Activated CD4-positive, alpha-beta memory T cell treated with anti-CD3 and anti-CD28 coated beads for 36 hours (primary cell): ENCODE measurements around the gene AFG3L2. TPM values are rescaled to one million over a fixed set of nuclear protein-coding genes. Genes with fewer than 3 reads are reported as not detected.

Source experiments
- CTCF ChIA-PET: fragments of 350-600 bp; sonication (Branson Sonifier 250); formaldehyde crosslinking; loops from one replicate; lab custom pipeline; 2021; ENCODE audit warnings: antibody characterized with exemption, inconsistent platforms; lab: Charles Lee
- POLR2A ChIA-PET: fragments of 350-600 bp; sonication (Branson Sonifier 250); formaldehyde crosslinking; loops from one replicate; lab custom pipeline; 2021; ENCODE audit warnings: antibody characterized with exemption; lab: Charles Lee
- DNase-seq: peaks from one replicate; pipeline ENCODE4 v3.0.0-alpha.2; 2020
- H3K27ac Mint-ChIP-seq: one replicate; pipeline ENCODE4 v1.8.0; 2021; ENCODE audit warnings: mixed read lengths
- H3K27me3 Mint-ChIP-seq: one replicate; pipeline ENCODE4 v1.8.0; 2021; ENCODE audit warnings: mixed read lengths
- H3K36me3 Mint-ChIP-seq: one replicate; pipeline ENCODE4 v1.8.0; 2021; ENCODE audit warnings: mixed read lengths
- H3K4me1 Mint-ChIP-seq: one replicate; pipeline ENCODE4 v1.8.0; 2021; ENCODE audit warnings: low read depth, mixed read lengths
- H3K4me3 Mint-ChIP-seq: one replicate; pipeline ENCODE4 v1.8.0; 2021; ENCODE audit warnings: mild to moderate bottlenecking, mixed read lengths
- H3K9me3 Mint-ChIP-seq: one replicate; pipeline ENCODE4 v1.8.0; 2021; ENCODE audit warnings: mixed read lengths
- intact Hi-C: fragments of 100-400 bp; cut with micrococcal nuclease; formaldehyde crosslinking; loops from one replicate; pipeline ENCODE4 v1.15.1; 2023
- total RNA-seq, 2 experiments: library from RNA; stranded (reverse); gene quantifications; one replicate each; pipeline ENCODE4 v1.2.3, GENCODE V29; 2021

AFG3L2 gene
- total RNA-seq, 2 experiments from 2014 or later, result 45.2 to 48.8 TPM

DNA sequence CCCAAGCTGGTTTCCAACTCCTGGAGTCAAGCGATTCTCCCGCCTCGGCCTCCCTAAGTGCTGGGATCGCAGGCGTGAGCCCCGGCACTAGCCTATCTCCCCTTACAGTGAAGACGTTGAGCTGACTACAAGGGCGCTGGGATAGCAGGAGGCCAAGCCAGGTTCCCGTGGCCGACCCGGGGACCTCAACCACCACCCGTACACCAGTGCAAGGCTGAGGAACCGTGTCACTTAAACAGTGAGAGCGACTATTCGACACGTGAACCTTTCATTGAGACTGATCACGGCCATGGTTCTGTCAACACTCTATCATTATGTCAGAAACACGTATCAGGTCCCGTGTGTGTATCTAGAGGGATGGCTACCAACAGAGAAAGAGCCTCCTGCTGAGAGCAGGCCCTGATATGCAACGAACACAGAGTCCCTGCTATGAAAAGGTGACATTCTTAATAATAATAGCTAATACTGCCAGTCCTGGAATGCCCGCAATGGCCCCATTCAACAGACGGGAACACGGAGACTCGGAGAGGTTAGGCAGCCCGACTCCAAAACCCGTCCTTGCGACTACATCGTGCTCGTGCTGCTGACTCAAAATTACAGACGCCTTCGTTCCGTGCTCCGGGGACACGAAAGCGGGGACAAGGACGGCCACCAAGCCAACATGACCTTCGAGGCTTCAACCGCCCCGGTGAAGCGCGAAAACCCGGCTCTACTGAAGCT, 833 bp downstream of the AFG3L2 start:
- Mint-ChIP-seq H3K27ac (peak overlapping the region; percentile 87), H3K9me3 (no peaks in the 10 kb centered on the region), H3K4me3 (peak overlapping the region; percentile 89), H3K36me3 (peaks cover 9% of the 10 kb centered on the region), H3K27me3 (no peaks in the 10 kb centered on the region), H3K4me1 (peaks cover 50% of the 10 kb centered on the region)
- DNase-seq, result peak; percentile 20
- ChIA-PET CTCF (interaction anchor here (1.2 to 1.3 kb wide), 3 partner anchors 25 to 326 kb away, joined by 3 to 6 read pairs (median 6); partner anchors contain the start of genes CEP76 and PSMG2), POLR2A (interaction anchor here (1.1 to 2.8 kb wide), 9 partner anchors 20 to 615 kb away, joined by 3 to 22 read pairs (median 5); partner anchors contain the start of genes CEP192, CEP76, IMPA2 and PRELID3A)
- intact Hi-C loops, result loop anchor here (2.0 to 10.0 kb wide), 6 partner anchors 46 to 759 kb away; partner anchors contain the start of genes CEP192, IMPA2 and SPIRE1

DNA sequence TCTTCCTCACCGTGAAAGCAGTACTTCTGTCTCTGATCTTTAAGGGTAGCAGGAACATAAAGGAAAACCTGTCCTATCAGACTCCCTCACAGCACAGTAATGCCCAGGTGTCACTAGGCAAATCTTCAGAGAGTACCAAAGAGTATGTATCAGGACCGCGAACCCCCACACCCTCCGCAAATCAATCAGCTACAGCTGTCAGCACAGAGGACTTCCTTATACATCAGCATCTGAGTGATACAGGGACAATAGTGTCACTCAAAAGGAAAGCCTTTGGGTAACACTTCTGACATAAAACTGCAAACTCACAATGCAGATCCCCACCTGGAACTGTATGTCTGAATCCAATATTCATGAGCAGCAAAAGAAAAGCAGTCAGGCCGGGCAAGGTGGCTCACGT, 2.6 kb downstream of the AFG3L2 start:
- Mint-ChIP-seq H3K36me3 (peaks cover 12% of the 10 kb centered on the region), H3K4me1 (peaks cover 51% of the 10 kb centered on the region), H3K27me3 (no peaks in the 10 kb centered on the region), H3K4me3 (peak overlapping the region; percentile 52), H3K27ac (no peak overlapping the region), H3K9me3 (no peaks in the 10 kb centered on the region)
- DNase-seq, result peak; percentile 57
- POLR2A ChIA-PET, result no interaction called here
- intact Hi-C loops, result loop anchor here (10.0 kb wide), 1 partner anchor 760 kb away; no protein-coding TSS in a partner anchor
- CTCF ChIA-PET, result no interaction called here

DNA sequence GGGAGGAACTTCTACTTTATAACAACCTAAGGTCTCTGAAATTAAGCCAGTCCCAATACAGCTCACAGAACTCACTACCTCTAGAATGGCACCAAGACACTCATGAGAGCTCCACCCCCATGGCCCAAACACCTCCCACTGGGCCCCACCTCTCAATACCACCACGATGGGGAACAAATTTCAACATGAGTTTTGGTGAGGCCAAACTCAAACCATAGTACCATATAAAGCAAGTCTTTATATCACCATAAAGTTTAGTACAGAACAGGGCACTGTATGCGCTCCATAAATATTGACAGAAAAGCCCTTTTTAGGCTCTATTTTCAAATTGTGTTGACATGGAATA, 3.3 kb downstream of the AFG3L2 start:
- Mint-ChIP-seq H3K9me3 (no peaks in the 10 kb centered on the region), H3K27me3 (no peaks in the 10 kb centered on the region), H3K4me1 (peaks cover 51% of the 10 kb centered on the region), H3K4me3 (no peak overlapping the region), H3K27ac (no peak overlapping the region), H3K36me3 (peaks cover 15% of the 10 kb centered on the region)
- intact Hi-C loops, result loop anchor here (10.0 kb wide), 1 partner anchor 761 kb away; no protein-coding TSS in a partner anchor
- CTCF ChIA-PET, result interaction anchor here (1.4 kb wide), 1 partner anchor 46 kb away, joined by 7 read pairs; no protein-coding TSS in a partner anchor
- no peak for DNase-seq
- POLR2A ChIA-PET, result no interaction called here

DNA sequence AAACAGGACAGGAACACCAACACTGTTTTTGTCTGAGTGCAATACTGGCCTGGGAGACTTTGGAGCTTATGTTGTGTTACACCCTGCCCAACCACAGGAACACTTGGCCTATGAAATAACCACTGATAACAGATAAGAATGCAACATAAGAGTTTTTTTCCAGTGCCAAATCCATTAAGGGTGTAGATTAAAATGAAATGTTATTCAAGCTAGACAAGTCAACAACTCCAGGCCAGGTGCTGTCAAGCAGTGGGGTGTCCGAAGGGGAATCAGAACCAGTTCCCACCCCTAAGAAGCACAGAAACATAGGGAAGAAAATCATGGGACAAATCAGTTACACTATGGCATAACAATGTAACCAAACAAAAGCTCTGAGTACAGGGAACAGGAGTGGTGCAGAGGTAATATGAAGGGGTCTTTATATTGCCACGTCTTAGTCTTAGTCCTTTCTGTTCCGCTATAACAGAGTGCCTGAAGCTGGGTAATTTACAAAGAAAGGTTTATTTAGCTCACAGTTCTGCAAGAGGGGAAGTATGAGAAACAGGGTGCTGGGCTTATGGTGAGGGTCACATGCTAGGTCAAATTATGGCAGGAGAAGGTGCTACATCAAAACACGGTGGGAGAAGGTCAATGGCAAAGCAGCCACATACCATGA, 3.8 kb downstream of the AFG3L2 start:
- peaks cover 51% of the 10 kb centered on the region for H3K4me1 Mint-ChIP-seq
- DNase-seq, result no peak
- H3K27me3 Mint-ChIP-seq, result no peaks in the 10 kb centered on the region
- POLR2A ChIA-PET, result interaction anchor here (0.5 kb wide), 1 partner anchor 38 kb away, joined by 3 read pairs; no protein-coding TSS in a partner anchor
- H3K4me3 Mint-ChIP-seq, result no peak overlapping the region
- H3K36me3 Mint-ChIP-seq, result peaks cover 15% of the 10 kb centered on the region
- intact Hi-C loops, result loop anchor here (10.0 kb wide), 1 partner anchor 762 kb away; no protein-coding TSS in a partner anchor
- no peaks in the 10 kb centered on the region for H3K9me3 Mint-ChIP-seq
- CTCF ChIA-PET, result interaction anchor here (1.4 kb wide), 1 partner anchor 45 kb away, joined by 7 read pairs; no protein-coding TSS in a partner anchor
- H3K27ac Mint-ChIP-seq, result no peak overlapping the region

DNA sequence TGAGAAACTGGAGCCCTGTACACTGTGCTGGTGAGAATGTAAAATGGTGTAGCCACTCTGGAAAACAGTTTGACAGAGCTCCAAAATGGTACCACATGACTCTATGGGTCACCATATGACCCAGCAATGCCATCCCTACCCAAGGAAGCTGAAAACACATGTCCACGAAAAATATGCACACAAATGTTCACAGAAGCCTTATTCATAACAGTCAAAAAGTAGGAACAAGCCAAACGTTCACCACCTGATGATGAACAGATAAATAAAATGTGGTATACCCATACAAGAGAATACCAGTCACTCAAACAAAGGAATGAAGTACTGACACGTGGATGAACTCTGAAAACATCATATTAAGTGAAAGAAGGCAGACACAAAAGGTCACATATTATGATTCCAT, 4.6 kb downstream of the AFG3L2 start:
- intact Hi-C loops, result loop anchor here (10.0 kb wide), 1 partner anchor 762 kb away; no protein-coding TSS in a partner anchor
- H3K9me3 Mint-ChIP-seq, result no peaks in the 10 kb centered on the region
- H3K27ac Mint-ChIP-seq, result no peak overlapping the region
- no peak overlapping the region for H3K4me3 Mint-ChIP-seq
- H3K27me3 Mint-ChIP-seq, result no peaks in the 10 kb centered on the region
- no peak for DNase-seq
- peaks cover 17% of the 10 kb centered on the region for H3K36me3 Mint-ChIP-seq
- CTCF ChIA-PET, result interaction anchor here (1.4 kb wide), 1 partner anchor 44 kb away, joined by 7 read pairs; no protein-coding TSS in a partner anchor
- POLR2A ChIA-PET, result no interaction called here
- H3K4me1 Mint-ChIP-seq, result peaks cover 46% of the 10 kb centered on the region

DNA sequence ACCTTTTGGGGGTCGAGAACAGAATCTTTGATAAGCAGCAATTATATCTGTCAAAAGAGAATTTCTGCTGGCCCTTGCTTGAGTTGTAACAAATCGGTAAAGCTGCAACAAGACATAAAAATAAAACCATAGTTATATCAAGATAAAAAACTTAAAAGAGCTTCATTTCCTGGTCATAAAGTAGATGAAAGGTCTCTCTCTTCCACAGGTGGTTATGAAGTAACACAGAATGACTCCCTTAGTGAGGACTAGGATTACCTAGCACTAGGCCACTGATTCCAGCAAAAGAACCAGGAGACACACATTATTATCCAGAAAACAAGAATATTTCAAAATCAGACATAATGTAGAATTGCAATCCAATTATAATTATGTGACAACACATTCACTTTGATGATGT, 5.4 kb downstream of the AFG3L2 start:
- intact Hi-C loops, result loop anchor here (10.0 kb wide), 1 partner anchor 763 kb away; no protein-coding TSS in a partner anchor
- no peak overlapping the region for H3K27ac Mint-ChIP-seq
- ChIA-PET CTCF (no interaction called here), POLR2A (no interaction called here)
- no peak for DNase-seq
- H3K4me1 Mint-ChIP-seq, result peaks cover 46% of the 10 kb centered on the region
- H3K36me3 Mint-ChIP-seq, result peaks cover 25% of the 10 kb centered on the region
- H3K9me3 Mint-ChIP-seq, result no peaks in the 10 kb centered on the region
- no peak overlapping the region for H3K4me3 Mint-ChIP-seq
- H3K27me3 Mint-ChIP-seq, result no peaks in the 10 kb centered on the region

DNA sequence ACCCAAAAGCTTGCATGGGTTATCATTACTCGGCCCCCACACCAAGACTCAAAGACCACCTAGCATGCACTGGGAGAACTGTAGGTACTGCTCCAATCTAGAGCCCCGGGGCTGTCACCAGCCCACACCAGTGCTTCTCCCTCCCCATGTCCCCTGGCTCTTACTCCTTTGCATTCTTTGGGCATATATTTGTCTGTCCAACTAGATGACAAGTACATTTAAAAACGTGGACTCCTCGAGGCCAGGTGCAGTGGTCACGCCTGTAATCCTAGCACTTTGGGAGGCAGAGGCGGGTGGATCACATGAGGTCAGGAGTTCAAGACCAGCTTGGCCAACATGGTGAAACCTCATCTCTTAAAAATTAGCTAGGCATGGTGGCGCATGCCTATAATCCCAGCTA, 7.8 kb downstream of the AFG3L2 start:
- intact Hi-C loops, result no loop called here
- Mint-ChIP-seq H3K27me3 (no peaks in the 10 kb centered on the region), H3K36me3 (peaks cover 25% of the 10 kb centered on the region), H3K4me1 (peaks cover 27% of the 10 kb centered on the region), H3K27ac (no peak overlapping the region), H3K4me3 (no peak overlapping the region), H3K9me3 (no peaks in the 10 kb centered on the region)
- DNase-seq, result no peak
- POLR2A ChIA-PET, result no interaction called here
- CTCF ChIA-PET, result no interaction called here

DNA sequence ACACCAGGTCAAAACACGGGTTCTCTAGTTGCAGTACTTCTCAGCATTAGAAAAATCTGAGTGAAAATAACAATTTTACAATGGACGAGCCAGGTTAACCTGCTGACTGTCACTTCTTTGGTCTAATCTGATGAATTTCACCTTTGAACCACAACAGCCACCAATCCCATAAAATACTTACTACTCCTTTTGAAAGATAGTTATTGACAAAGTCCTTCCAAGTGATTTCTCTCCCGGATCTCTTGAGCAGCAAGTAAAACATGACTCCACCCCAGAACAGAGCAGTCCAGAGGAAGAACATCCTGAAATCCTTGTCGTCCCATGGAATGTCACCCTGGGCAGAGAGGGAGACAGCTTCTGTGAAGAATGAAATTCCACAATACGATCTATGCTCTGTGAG, 10.2 kb downstream of the AFG3L2 start:
- Mint-ChIP-seq H3K36me3 (peaks cover 34% of the 10 kb centered on the region), H3K4me3 (no peak overlapping the region), H3K4me1 (peaks cover 10% of the 10 kb centered on the region), H3K27ac (no peak overlapping the region), H3K9me3 (no peaks in the 10 kb centered on the region), H3K27me3 (no peaks in the 10 kb centered on the region)
- CTCF ChIA-PET, result interaction anchor here (1.3 kb wide), 1 partner anchor 24 kb away, joined by 3 read pairs; no protein-coding TSS in a partner anchor
- intact Hi-C loops, result no loop called here
- no peak for DNase-seq
- POLR2A ChIA-PET, result no interaction called here

DNA sequence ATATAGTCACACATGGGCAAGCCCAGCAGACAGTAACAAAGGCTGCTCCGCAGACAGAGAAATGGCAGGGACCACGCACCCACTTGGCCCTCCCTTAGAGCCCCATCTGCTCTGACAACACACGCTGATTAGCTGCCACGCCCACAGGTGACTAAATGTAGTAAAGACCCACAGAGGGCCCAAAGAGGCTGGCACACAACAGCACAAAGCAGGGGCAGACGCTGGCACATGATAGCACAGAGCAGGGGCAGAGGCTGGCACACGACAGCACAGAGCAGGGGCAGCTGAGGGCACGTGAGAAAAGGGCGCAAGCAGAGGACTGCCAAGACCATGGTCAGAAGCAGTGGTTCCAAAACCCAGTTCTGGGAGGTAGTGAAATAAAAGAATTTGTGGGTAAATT, 10.6 kb downstream of the AFG3L2 start:
- Mint-ChIP-seq H3K27ac (no peak overlapping the region), H3K27me3 (no peaks in the 10 kb centered on the region), H3K9me3 (no peaks in the 10 kb centered on the region), H3K4me3 (no peak overlapping the region), H3K4me1 (peaks cover 5% of the 10 kb centered on the region), H3K36me3 (peaks cover 37% of the 10 kb centered on the region)
- ChIA-PET CTCF (interaction anchor here (1.3 kb wide), 1 partner anchor 25 kb away, joined by 3 read pairs; no protein-coding TSS in a partner anchor), POLR2A (no interaction called here)
- intact Hi-C loops, result no loop called here
- no peak for DNase-seq

DNA sequence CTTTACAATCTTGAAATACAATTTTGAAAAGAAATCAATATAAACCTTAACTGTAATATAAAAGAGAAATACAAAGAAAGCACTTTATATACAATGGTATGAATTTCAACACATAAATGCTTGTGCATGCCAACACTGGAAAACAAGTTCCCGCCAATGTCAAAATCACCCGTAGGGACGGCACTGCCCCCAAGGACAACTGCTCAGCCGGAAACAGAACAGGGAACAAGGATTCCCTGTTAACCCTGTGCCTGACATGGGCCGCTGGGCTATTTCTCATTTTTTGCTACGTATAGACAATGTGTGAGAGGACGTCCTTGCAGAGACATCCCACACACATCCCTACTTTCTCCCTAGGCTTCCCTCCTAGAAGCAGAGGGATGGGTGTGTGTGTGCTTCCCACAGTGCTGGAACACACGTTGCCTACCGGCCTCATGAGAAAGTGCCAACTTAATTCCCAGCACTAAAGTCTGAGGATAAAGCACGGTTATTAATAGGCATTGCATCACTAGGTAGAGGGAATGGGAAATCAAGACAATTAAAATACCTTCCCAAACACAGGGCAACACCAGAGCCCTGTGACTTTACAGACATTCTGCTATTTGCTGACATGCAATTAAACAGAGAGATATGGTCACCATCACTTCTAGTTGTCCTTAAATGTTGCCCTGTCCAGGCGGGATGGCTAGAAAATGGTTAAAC, 14.4 kb downstream of the AFG3L2 start:
- H3K27me3 Mint-ChIP-seq, result no peaks in the 10 kb centered on the region
- H3K4me3 Mint-ChIP-seq, result no peak overlapping the region
- ChIA-PET CTCF (interaction anchor here (1.3 kb wide), 1 partner anchor 15 kb away, joined by 4 read pairs; no protein-coding TSS in a partner anchor), POLR2A (no interaction called here)
- DNase-seq, result no peak
- intact Hi-C loops, result no loop called here
- no peak overlapping the region for H3K27ac Mint-ChIP-seq
- H3K4me1 Mint-ChIP-seq, result peaks cover 3% of the 10 kb centered on the region
- peaks cover 52% of the 10 kb centered on the region for H3K36me3 Mint-ChIP-seq
- no peaks in the 10 kb centered on the region for H3K9me3 Mint-ChIP-seq

DNA sequence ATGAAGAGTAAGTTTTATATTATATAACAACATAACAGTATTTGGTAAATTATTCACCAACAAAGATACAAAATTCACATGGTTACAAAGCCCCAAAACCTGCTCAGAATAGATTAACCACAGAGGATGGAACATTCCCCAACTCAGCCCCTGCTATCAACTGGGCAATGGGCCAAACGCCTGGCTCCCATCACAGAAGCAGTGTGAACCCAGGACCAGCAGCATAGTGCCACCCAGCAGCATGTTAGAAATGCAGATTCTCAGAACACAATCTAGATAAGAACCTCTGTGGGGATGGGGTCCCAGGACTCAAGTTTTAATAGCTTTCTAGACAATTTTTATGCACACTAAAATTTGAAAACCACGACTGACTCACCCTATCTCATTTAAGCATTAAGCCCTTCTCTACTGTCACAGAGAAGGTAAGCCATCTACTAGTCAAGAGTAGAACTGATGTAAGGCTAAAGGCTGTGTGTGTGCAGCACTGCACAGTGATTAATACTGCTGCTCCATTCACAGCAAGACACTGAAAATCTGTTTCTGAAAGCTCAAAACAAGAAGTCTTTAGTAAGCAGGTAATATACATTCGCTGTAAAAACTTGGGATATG, 15.2 kb downstream of the AFG3L2 start:
- ChIA-PET CTCF (no interaction called here), POLR2A (no interaction called here)
- no peak overlapping the region for H3K27ac Mint-ChIP-seq
- DNase-seq, result no peak
- H3K4me1 Mint-ChIP-seq, result peaks cover 3% of the 10 kb centered on the region
- no peaks in the 10 kb centered on the region for H3K9me3 Mint-ChIP-seq
- H3K27me3 Mint-ChIP-seq, result no peaks in the 10 kb centered on the region
- intact Hi-C loops, result no loop called here
- peaks cover 47% of the 10 kb centered on the region for H3K36me3 Mint-ChIP-seq
- H3K4me3 Mint-ChIP-seq, result no peak overlapping the region
